GM23338 (cell line): ENCODE measurements around the gene CAMTA1. TPM values are rescaled to one million over a fixed set of nuclear protein-coding genes. Genes with fewer than 3 reads are reported as not detected.
A peak's percentile ranks its signal among the peaks of the same experiment; 100 is the strongest.

ENCODE experiments used
- ATAC-seq: fragments of 200-7000 bp; cut with Tn5 transposase; 3 replicates; pipeline ENCODE4 v1.9.1; 2020
- DNase-seq: peaks from one replicate; pipeline ENCODE4 v3.0.0-alpha.2; 2015; ENCODE audit warnings: low spot score
- H2AFZ ChIP-seq: fragments of 200-600 bp; sonication (generic); 2 replicates; pipeline ENCODE4 v1.8.0; 2016; ENCODE audit warnings: antibody characterized with exemption, mild to moderate bottlenecking, moderate library complexity
- H3F3A ChIP-seq: fragments of 200-600 bp; sonication (generic); replicated peaks from 2 replicates; pipeline ENCODE4 v1.8.0; 2017; ENCODE audit warnings: antibody characterized with exemption, mixed run types, low read depth
- H3K27ac ChIP-seq: fragments of 200-600 bp; sonication (generic); 2 replicates; pipeline ENCODE4 v1.6.1; 2016; ENCODE audit warnings: low read depth
- H3K27me3 ChIP-seq: fragments of 200-600 bp; sonication (generic); 2 replicates; pipeline ENCODE4 v1.8.0; 2016; ENCODE audit warnings: mild to moderate bottlenecking, mixed run types, moderate library complexity; ENCODE audit not compliant: insufficient read depth
- H3K36me3 ChIP-seq: fragments of 200-600 bp; sonication (generic); 2 replicates; pipeline ENCODE4 v1.8.0; 2016; ENCODE audit warnings: mild to moderate bottlenecking; ENCODE audit not compliant: insufficient read depth
- H3K4me1 ChIP-seq: fragments of 200-600 bp; sonication (generic); 2 replicates; pipeline ENCODE4 v1.8.0; 2016; ENCODE audit warnings: mild to moderate bottlenecking, moderate library complexity; ENCODE audit not compliant: insufficient read depth
- H3K4me2 ChIP-seq: fragments of 200-600 bp; sonication (generic); 2 replicates; pipeline ENCODE4 v1.7.1; 2017; ENCODE audit warnings: mixed run types
- H3K4me3 ChIP-seq: fragments of 200-600 bp; sonication (generic); 2 replicates; pipeline ENCODE4 v1.6.1; 2016; ENCODE audit warnings: mixed run types
- H3K79me2 ChIP-seq: fragments of 200-600 bp; sonication (generic); replicated peaks from 2 replicates; pipeline ENCODE4 v1.8.0; 2017; ENCODE audit warnings: mild to moderate bottlenecking; ENCODE audit not compliant: insufficient read depth
- H3K9me2 ChIP-seq: fragments of 200-600 bp; sonication (generic); 2 replicates; pipeline ENCODE4 v1.8.0; 2017; ENCODE audit not compliant: insufficient read depth
- H4K20me1 ChIP-seq: fragments of 200-600 bp; sonication (generic); replicated peaks from 2 replicates; pipeline ENCODE4 v1.8.0; 2017; ENCODE audit warnings: mild to moderate bottlenecking; ENCODE audit not compliant: insufficient read depth
- H3K27ac Mint-ChIP-seq: 2 replicates; pipeline ENCODE4 v1.8.0; 2020; ENCODE audit warnings: inconsistent platforms, mild to moderate bottlenecking, moderate library complexity, mixed read lengths
- H3K27me3 Mint-ChIP-seq: 3 replicates; pipeline ENCODE4 v1.8.0; 2022; ENCODE audit warnings: low read depth, mild to moderate bottlenecking, moderate library complexity, mixed read lengths, inconsistent platforms; ENCODE audit not compliant: insufficient read depth, poor library complexity
- H3K36me3 Mint-ChIP-seq: 3 replicates; pipeline ENCODE4 v1.8.0; 2021; ENCODE audit warnings: low read depth, mild to moderate bottlenecking, inconsistent platforms, moderate library complexity, mixed read lengths
- H3K4me1 Mint-ChIP-seq: 3 replicates; pipeline ENCODE4 v1.8.0; 2020; ENCODE audit warnings: mild to moderate bottlenecking, inconsistent platforms, mixed read lengths
- H3K4me3 Mint-ChIP-seq: 3 replicates; pipeline ENCODE4 v1.8.0; 2021; ENCODE audit warnings: moderate library complexity, mild to moderate bottlenecking, inconsistent platforms, mixed read lengths
- H3K9me3 Mint-ChIP-seq: 3 replicates; pipeline ENCODE4 v1.8.0; 2020; ENCODE audit warnings: moderate library complexity, mild to moderate bottlenecking, inconsistent platforms, mixed read lengths
- CREB1 ChIP-seq: fragments of 250-450 bp; sonication (Bioruptor Pico); IDR thresholded peaks from 2 replicates; pipeline ENCODE4 v1.5.0; 2020; ENCODE audit warnings: low read depth, mild to moderate bottlenecking, moderate library complexity
- EZH2 ChIP-seq: fragments of 200-600 bp; sonication (generic); IDR thresholded peaks from one replicate; pipeline ENCODE4 v1.8.0; 2017; ENCODE audit warnings: antibody characterized with exemption, mild to moderate bottlenecking, low read depth; ENCODE audit not compliant: unreplicated experiment
- NANOG ChIP-seq: IDR thresholded peaks from 2 replicates; pipeline ENCODE4 v1.6.1; 2016; ENCODE audit warnings: antibody characterized with exemption, borderline replicate concordance
- STAT1 ChIP-seq: IDR thresholded peaks from one replicate; pipeline ENCODE4 v1.6.1; 2016; ENCODE audit warnings: antibody characterized with exemption; ENCODE audit not compliant: unreplicated experiment
- ZNF114 ChIP-seq: fragments of 250-450 bp; sonication (Bioruptor Pico); IDR thresholded peaks from 2 replicates; pipeline ENCODE4 v1.5.0; 2020; ENCODE audit warnings: mild to moderate bottlenecking, moderate library complexity
- ZNF331 ChIP-seq: fragments of 250-450 bp; sonication (Bioruptor Pico); IDR thresholded peaks from 2 replicates; pipeline ENCODE4 v1.5.0; 2020; ENCODE audit warnings: low read depth, mild to moderate bottlenecking, moderate library complexity
- polyA plus RNA-seq: library from polyadenylated mRNA; unstranded; fragments of >200 nt; fragmentation: Nextera tagmentation; extraction: Ambion mirVana; gene quantifications from 2 replicates; pipeline ENCODE4 v1.2.1, GENCODE V29; 2016
- total RNA-seq: library from RNA; depleted of rRNA; stranded (reverse); fragments of >200 nt; shearing (Covaris generic); gene quantifications from 2 replicates; pipeline ENCODE4 v1.2.3, GENCODE V29; 2014
- TF ChIP-seq, protein P1 (sequence below): IDR thresholded peaks from 2 replicates; pipeline ENCODE4 v1.6.1; 2016; ENCODE audit warnings: antibody characterized with exemption
- TF ChIP-seq, protein P2 (sequence below), 2 experiments: fragments of 200-600 bp in 1 of 2; sonication (generic) in 1 of 2; conservative IDR thresholded peaks; 2 replicates each; pipeline versions ENCODE4 v1.5.1 to v1.6.1; 2016 to 2017; ENCODE audit warnings: antibody characterized with exemption in 2 of 2, low read depth in 2 of 2, mild to moderate bottlenecking in 2 of 2, moderate library complexity in 1 of 2
- TF ChIP-seq, protein P3 (sequence below): IDR thresholded peaks from one replicate; pipeline ENCODE4 v1.6.1; 2018; ENCODE audit warnings: antibody characterized with exemption; ENCODE audit not compliant: unreplicated experiment
- TF ChIP-seq, protein P4 (sequence below): fragments of 250-450 bp; sonication (Bioruptor Pico); IDR thresholded peaks from 2 replicates; pipeline ENCODE4 v1.5.0; 2020; ENCODE audit warnings: mild to moderate bottlenecking, moderate library complexity

CAMTA1 gene
- total and polyA plus RNA-seq, 2 experiments from 2014 or later = 115 to 519 TPM

DNA sequence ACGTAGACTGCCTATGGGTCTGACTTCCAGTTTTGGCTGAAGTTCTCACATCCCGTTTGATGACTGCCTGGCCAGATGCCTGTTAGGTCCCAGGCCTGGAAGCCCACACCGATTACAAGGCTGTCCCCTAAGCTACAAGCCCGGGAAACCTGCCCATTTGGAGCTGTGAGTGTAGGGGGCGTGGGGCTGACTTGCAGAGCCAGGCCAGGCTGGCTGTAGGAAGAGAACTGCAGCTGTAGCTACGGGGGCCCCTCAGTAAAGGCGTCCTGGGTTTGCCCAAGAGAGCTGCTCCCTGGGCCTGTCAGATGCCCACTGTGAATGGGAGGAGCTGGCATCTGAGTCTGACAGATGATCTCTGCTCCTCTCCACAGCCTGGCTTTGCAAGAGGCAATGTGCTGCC lies 199.7 kb downstream of the CAMTA1 start:
- Mint-ChIP-seq H3K36me3 (peaks cover 2% of the 10 kb centered on the region; the same call in 1 of the 3 replicates), H3K4me1 (peaks cover 23% of the 10 kb centered on the region), H3K27ac (no peak overlapping the region), H3K27me3 (peaks cover 8% of the 10 kb centered on the region), H3K9me3 (no peaks in the 10 kb centered on the region; the same call in 2 of the 3 replicates), H3K4me3 (no peak overlapping the region)
- DNase-seq (no peak), ATAC-seq (peak; percentile 20)
- no peak overlapping the region for H3K4me3 ChIP-seq
- no peaks in the 10 kb centered on the region for H3K36me3 ChIP-seq
- no peak overlapping the region for H3K4me2 ChIP-seq
- 0 out of 2 replicates have a peak, but pooled peaks cover under 1% of the 10 kb centered on the region for H3K4me1 ChIP-seq
- H3F3A ChIP-seq = no peaks in the 10 kb centered on the region
- TF ChIP-seq NANOG = no peak
- TF ChIP-seq, protein P1, sequence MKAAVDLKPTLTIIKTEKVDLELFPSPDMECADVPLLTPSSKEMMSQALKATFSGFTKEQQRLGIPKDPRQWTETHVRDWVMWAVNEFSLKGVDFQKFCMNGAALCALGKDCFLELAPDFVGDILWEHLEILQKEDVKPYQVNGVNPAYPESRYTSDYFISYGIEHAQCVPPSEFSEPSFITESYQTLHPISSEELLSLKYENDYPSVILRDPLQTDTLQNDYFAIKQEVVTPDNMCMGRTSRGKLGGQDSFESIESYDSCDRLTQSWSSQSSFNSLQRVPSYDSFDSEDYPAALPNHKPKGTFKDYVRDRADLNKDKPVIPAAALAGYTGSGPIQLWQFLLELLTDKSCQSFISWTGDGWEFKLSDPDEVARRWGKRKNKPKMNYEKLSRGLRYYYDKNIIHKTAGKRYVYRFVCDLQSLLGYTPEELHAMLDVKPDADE = no peak
- TF ChIP-seq, protein P2, sequence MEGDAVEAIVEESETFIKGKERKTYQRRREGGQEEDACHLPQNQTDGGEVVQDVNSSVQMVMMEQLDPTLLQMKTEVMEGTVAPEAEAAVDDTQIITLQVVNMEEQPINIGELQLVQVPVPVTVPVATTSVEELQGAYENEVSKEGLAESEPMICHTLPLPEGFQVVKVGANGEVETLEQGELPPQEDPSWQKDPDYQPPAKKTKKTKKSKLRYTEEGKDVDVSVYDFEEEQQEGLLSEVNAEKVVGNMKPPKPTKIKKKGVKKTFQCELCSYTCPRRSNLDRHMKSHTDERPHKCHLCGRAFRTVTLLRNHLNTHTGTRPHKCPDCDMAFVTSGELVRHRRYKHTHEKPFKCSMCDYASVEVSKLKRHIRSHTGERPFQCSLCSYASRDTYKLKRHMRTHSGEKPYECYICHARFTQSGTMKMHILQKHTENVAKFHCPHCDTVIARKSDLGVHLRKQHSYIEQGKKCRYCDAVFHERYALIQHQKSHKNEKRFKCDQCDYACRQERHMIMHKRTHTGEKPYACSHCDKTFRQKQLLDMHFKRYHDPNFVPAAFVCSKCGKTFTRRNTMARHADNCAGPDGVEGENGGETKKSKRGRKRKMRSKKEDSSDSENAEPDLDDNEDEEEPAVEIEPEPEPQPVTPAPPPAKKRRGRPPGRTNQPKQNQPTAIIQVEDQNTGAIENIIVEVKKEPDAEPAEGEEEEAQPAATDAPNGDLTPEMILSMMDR (conservative IDR thresholded peaks at IDR 0.05; ENCODE audit: low read depth in 2 of 2) = no peak
- no peak for TF ChIP-seq STAT1
- TF ChIP-seq, protein P3, sequence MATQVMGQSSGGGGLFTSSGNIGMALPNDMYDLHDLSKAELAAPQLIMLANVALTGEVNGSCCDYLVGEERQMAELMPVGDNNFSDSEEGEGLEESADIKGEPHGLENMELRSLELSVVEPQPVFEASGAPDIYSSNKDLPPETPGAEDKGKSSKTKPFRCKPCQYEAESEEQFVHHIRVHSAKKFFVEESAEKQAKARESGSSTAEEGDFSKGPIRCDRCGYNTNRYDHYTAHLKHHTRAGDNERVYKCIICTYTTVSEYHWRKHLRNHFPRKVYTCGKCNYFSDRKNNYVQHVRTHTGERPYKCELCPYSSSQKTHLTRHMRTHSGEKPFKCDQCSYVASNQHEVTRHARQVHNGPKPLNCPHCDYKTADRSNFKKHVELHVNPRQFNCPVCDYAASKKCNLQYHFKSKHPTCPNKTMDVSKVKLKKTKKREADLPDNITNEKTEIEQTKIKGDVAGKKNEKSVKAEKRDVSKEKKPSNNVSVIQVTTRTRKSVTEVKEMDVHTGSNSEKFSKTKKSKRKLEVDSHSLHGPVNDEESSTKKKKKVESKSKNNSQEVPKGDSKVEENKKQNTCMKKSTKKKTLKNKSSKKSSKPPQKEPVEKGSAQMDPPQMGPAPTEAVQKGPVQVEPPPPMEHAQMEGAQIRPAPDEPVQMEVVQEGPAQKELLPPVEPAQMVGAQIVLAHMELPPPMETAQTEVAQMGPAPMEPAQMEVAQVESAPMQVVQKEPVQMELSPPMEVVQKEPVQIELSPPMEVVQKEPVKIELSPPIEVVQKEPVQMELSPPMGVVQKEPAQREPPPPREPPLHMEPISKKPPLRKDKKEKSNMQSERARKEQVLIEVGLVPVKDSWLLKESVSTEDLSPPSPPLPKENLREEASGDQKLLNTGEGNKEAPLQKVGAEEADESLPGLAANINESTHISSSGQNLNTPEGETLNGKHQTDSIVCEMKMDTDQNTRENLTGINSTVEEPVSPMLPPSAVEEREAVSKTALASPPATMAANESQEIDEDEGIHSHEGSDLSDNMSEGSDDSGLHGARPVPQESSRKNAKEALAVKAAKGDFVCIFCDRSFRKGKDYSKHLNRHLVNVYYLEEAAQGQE = no peak
- TF ChIP-seq CREB1 = no peak
- no peak for TF ChIP-seq EZH2
- TF ChIP-seq ZNF331 = no peak
- no peak for TF ChIP-seq ZNF114 (CRISPR knock-in tag)
- TF ChIP-seq, protein P4, sequence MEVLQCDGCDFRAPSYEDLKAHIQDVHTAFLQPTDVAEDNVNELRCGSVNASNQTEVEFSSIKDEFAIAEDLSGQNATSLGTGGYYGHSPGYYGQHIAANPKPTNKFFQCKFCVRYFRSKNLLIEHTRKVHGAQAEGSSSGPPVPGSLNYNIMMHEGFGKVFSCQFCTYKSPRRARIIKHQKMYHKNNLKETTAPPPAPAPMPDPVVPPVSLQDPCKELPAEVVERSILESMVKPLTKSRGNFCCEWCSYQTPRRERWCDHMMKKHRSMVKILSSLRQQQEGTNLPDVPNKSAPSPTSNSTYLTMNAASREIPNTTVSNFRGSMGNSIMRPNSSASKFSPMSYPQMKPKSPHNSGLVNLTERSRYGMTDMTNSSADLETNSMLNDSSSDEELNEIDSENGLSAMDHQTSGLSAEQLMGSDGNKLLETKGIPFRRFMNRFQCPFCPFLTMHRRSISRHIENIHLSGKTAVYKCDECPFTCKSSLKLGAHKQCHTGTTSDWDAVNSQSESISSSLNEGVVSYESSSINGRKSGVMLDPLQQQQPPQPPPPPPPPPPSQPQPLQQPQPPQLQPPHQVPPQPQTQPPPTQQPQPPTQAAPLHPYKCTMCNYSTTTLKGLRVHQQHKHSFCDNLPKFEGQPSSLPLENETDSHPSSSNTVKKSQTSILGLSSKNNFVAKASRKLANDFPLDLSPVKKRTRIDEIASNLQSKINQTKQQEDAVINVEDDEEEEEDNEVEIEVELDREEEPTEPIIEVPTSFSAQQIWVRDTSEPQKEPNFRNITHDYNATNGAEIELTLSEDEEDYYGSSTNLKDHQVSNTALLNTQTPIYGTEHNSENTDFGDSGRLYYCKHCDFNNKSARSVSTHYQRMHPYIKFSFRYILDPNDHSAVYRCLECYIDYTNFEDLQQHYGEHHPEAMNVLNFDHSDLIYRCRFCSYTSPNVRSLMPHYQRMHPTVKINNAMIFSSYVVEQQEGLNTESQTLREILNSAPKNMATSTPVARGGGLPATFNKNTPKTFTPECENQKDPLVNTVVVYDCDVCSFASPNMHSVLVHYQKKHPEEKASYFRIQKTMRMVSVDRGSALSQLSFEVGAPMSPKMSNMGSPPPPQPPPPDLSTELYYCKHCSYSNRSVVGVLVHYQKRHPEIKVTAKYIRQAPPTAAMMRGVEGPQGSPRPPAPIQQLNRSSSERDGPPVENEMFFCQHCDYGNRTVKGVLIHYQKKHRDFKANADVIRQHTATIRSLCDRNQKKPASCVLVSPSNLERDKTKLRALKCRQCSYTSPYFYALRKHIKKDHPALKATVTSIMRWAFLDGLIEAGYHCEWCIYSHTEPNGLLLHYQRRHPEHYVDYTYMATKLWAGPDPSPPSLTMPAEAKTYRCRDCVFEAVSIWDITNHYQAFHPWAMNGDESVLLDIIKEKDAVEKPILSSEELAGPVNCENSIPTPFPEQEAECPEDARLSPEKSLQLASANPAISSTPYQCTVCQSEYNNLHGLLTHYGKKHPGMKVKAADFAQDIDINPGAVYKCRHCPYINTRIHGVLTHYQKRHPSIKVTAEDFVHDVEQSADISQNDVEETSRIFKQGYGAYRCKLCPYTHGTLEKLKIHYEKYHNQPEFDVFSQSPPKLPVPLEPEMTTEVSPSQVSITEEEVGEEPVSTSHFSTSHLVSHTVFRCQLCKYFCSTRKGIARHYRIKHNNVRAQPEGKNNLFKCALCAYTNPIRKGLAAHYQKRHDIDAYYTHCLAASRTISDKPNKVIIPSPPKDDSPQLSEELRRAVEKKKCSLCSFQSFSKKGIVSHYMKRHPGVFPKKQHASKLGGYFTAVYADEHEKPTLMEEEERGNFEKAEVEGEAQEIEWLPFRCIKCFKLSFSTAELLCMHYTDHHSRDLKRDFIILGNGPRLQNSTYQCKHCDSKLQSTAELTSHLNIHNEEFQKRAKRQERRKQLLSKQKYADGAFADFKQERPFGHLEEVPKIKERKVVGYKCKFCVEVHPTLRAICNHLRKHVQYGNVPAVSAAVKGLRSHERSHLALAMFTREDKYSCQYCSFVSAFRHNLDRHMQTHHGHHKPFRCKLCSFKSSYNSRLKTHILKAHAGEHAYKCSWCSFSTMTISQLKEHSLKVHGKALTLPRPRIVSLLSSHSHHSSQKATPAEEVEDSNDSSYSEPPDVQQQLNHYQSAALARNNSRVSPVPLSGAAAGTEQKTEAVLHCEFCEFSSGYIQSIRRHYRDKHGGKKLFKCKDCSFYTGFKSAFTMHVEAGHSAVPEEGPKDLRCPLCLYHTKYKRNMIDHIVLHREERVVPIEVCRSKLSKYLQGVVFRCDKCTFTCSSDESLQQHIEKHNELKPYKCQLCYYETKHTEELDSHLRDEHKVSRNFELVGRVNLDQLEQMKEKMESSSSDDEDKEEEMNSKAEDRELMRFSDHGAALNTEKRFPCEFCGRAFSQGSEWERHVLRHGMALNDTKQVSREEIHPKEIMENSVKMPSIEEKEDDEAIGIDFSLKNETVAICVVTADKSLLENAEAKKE (CRISPR knock-in tag) = no peak
- H3K27ac ChIP-seq = no peak overlapping the region
- H2AFZ ChIP-seq = no peak overlapping the region
- no peaks in the 10 kb centered on the region for H3K27me3 ChIP-seq
- H4K20me1 ChIP-seq = no peaks in the 10 kb centered on the region
- no peaks in the 10 kb centered on the region for H3K79me2 ChIP-seq
- H3K9me2 ChIP-seq = no peaks in the 10 kb centered on the region
